Prostate gland (tissue), 2 donors: Measurements from ENCODE around the gene RALGDS.

Experiments used
- POLR2A ChIP-seq: fragments of 450-650 bp; IDR thresholded peaks from one replicate; pipeline ENCODE4 v1.6.1; 2016; ENCODE audit warnings: antibody characterized with exemption, mild to moderate bottlenecking
- POLR2AphosphoS5 ChIP-seq: sonication (generic); formaldehyde crosslinking; IDR thresholded peaks from one replicate; pipeline ENCODE4 v1.6.1; 2017; ENCODE audit warnings: antibody characterized with exemption
- TF ChIP-seq, protein P1 (sequence below), 4 experiments: fragments of 200-600 bp in 2 of 4; fragments of 450-650 bp in 2 of 4; sonication (generic) in 2 of 4; IDR thresholded peaks; 1 replicate in 3 of 4; 2 replicates in 1 of 4; pipeline ENCODE4 v1.5.1; 2016 to 2019; ENCODE audit warnings: antibody characterized with exemption in 4 of 4, mild to moderate bottlenecking in 2 of 4, moderate library complexity in 2 of 4

DNA sequence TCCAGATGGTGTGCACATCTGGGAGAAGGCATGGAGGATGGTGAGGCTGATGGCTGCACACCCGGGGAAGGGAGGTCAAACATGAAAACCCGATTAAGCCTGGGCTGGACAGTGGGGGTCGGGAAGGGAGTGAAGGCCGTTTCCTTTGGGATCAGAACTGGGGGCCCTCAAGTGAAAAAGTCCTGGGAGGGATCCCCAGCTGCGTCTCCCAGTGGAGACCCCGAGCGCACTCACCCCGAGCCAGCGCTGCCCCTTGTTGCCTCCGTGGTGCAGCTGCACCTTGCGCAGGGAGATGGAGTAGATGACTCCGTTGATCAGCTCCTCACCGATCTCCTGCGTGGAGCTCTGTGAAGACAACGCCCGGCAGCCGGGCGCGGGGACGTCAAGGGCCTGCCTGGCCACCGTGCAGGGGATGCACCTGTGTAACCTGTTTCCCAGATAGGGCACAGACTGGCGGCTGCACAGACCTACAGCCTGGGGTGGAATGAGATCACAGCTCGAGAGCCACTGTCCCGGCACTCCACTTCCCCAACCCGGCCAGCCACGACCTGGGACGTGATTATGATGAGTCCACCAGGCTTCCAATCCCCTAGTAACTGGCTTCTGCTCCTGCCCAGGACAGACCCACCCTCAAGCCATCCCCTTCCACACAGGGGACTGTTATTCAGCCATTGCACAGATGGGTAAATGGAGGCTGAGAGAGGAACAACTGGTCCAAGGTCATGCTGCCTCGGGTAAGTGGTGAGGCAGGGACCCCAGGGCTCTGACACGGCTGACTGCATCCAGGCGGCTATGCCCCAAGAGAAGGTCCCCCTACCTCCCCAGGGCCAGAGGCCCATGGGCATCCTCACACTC is 9.0 kb downstream of the RALGDS start:
- TF ChIP-seq, protein P1, sequence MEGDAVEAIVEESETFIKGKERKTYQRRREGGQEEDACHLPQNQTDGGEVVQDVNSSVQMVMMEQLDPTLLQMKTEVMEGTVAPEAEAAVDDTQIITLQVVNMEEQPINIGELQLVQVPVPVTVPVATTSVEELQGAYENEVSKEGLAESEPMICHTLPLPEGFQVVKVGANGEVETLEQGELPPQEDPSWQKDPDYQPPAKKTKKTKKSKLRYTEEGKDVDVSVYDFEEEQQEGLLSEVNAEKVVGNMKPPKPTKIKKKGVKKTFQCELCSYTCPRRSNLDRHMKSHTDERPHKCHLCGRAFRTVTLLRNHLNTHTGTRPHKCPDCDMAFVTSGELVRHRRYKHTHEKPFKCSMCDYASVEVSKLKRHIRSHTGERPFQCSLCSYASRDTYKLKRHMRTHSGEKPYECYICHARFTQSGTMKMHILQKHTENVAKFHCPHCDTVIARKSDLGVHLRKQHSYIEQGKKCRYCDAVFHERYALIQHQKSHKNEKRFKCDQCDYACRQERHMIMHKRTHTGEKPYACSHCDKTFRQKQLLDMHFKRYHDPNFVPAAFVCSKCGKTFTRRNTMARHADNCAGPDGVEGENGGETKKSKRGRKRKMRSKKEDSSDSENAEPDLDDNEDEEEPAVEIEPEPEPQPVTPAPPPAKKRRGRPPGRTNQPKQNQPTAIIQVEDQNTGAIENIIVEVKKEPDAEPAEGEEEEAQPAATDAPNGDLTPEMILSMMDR (IDR thresholded peaks at IDR 0.05) = no peak
- TF ChIP-seq POLR2A (no peak), POLR2AphosphoS5 (no peak)
